Measurements from ENCODE around the gene SLC8A1.

Gene SLC8A1

GRCh38 chr2:40192864-40193669 is 258.8 kb downstream of the SLC8A1 start:
- TF ChIP-seq CTCF (IDR thresholded peaks at IDR 0.05; ENCODE audit: insufficient read depth, low read length) (no peak), SPI1 (IDR thresholded peaks at IDR 0.05; ENCODE audit: borderline replicate concordance, low read depth) (no peak), REST (IDR thresholded peaks at IDR 0.05; ENCODE audit: insufficient replicate concordance, low read depth) (no peak), POLR2AphosphoS5 (IDR thresholded peaks at IDR 0.05; ENCODE audit: low read depth) (no peak), GABPA (IDR thresholded peaks at IDR 0.05; ENCODE audit: low read depth) (no peak)
- H3K27ac ChIP-seq (replicated peaks), result no peak overlapping the region
- peak in 1 of 2 experiments; percentile 17 for DNase-seq (ENCODE audit: low read depth in 1 of 2, low spot score in 1 of 2)
- no peak overlapping the region for H3K4me3 ChIP-seq (replicated peaks; ENCODE audit: insufficient read depth, low read length)
- no peaks in the 10 kb centered on the region for H3K27me3 ChIP-seq (ENCODE audit: insufficient read depth, poor library complexity, severe bottlenecking)

GRCh38 chr2:40190457-40190856 is 261.4 kb downstream of the SLC8A1 start:
- Histone ChIP-seq H3K4me3 (replicated peaks; ENCODE audit: insufficient read depth, low read length) (no peak overlapping the region), H3K27ac (replicated peaks) (no peak overlapping the region), H3K27me3 (ENCODE audit: insufficient read depth, poor library complexity, severe bottlenecking) (no peaks in the 10 kb centered on the region)
- no peak for DNase-seq (ENCODE audit: low read depth in 1 of 2, low spot score in 1 of 2)
- no peak for TF ChIP-seq SPI1 (IDR thresholded peaks at IDR 0.05; ENCODE audit: borderline replicate concordance, low read depth)
- no peak for TF ChIP-seq REST (IDR thresholded peaks at IDR 0.05; ENCODE audit: insufficient replicate concordance, low read depth)
- no peak for TF ChIP-seq POLR2AphosphoS5 (IDR thresholded peaks at IDR 0.05; ENCODE audit: low read depth)

- H3K27me3 ChIP-seq (ENCODE audit: insufficient read depth, poor library complexity, severe bottlenecking), result no peaks in the 10 kb centered on the region
- TF ChIP-seq CTCF (IDR thresholded peaks at IDR 0.05; ENCODE audit: insufficient read depth, low read length) (no peak), SPI1 (IDR thresholded peaks at IDR 0.05; ENCODE audit: borderline replicate concordance, low read depth) (no peak), REST (IDR thresholded peaks at IDR 0.05; ENCODE audit: insufficient replicate concordance, low read depth) (no peak), POLR2AphosphoS5 (IDR thresholded peaks at IDR 0.05; ENCODE audit: low read depth) (no peak), GABPA (IDR thresholded peaks at IDR 0.05; ENCODE audit: low read depth) (no peak)
- no peak for DNase-seq (ENCODE audit: low read depth in 1 of 2, low spot score in 1 of 2)
- no peak overlapping the region for H3K4me3 ChIP-seq (replicated peaks; ENCODE audit: insufficient read depth, low read length)
- H3K27ac ChIP-seq (replicated peaks), result no peak overlapping the region
These were observed 262.0 kb downstream of the SLC8A1 start for GRCh38 chr2:40189881-40190280.

Measured in HL-60 (cell line).